Measurements from ENCODE around the gene SH2B3. TPM values are rescaled to one million over a fixed set of nuclear protein-coding genes. Genes with fewer than 3 reads are reported as not detected.

Gene SH2B3
- total RNA-seq, 1 experiment from 2014 or later, result 40.3 TPM

- H3K4me1 Mint-ChIP-seq, result no peaks in the 10 kb centered on the region
- Histone ChIP-seq H2BK120ac (ENCODE audit: low read depth, low read length, poor library complexity, severe bottlenecking) (no peak overlapping the region), H3K4me2 (ENCODE audit: insufficient read depth, insufficient read length, low read length) (no peak overlapping the region), H2BK5ac (ENCODE audit: insufficient read length, low read length) (no peak overlapping the region), H3K23me2 (ENCODE audit: insufficient read length, low read depth, low read length, poor library complexity, severe bottlenecking) (no peaks in the 10 kb centered on the region), H2AFZ (ENCODE audit: low read length) (no peak overlapping the region), H3K56ac (ENCODE audit: insufficient read length, low read depth, low read length) (no peak overlapping the region), H2BK20ac (ENCODE audit: low read depth, low read length, poor library complexity, severe bottlenecking) (no peak overlapping the region), H3K9me3 (ENCODE audit: control insufficient read depth, low read depth, low read length) (no peaks in the 10 kb centered on the region), H3K27ac (ENCODE audit: insufficient read length, low read depth, low read length) (no peak overlapping the region), H3K23ac (ENCODE audit: insufficient read length, low read depth, low read length) (no peak overlapping the region), H3K4ac (ENCODE audit: low read depth, low read length) (no peak overlapping the region), H3K27me3 (ENCODE audit: insufficient read depth, low read length) (no peaks in the 10 kb centered on the region), H4K8ac (replicated peaks; ENCODE audit: insufficient read length, low read depth, low read length) (no peak overlapping the region), H3K9ac (ENCODE audit: extremely low read depth, insufficient read length, low read length) (no peak overlapping the region), H2BK15ac (ENCODE audit: low read depth, low read length) (no peak overlapping the region), H3K18ac (ENCODE audit: insufficient read length, low read depth, low read length) (no peak overlapping the region), H3T11ph (ENCODE audit: low read length) (no peak overlapping the region), H3K79me1 (ENCODE audit: insufficient read depth, low read depth, low read length, poor library complexity, severe bottlenecking) (no peaks in the 10 kb centered on the region), H2BK12ac (ENCODE audit: insufficient read length, low read depth, low read length) (no peak overlapping the region), H3K14ac (ENCODE audit: insufficient read depth, low read length) (no peak overlapping the region), H2AK5ac (ENCODE audit: insufficient read length, low read length) (no peak overlapping the region), H3K4me1 (ENCODE audit: insufficient read depth, low read length) (no peaks in the 10 kb centered on the region), H4K20me1 (ENCODE audit: control insufficient read depth, insufficient read depth, insufficient read length) (no peaks in the 10 kb centered on the region), H3K79me2 (ENCODE audit: insufficient read depth, low read length) (no peaks in the 10 kb centered on the region; the same call in 1 of the 2 replicates), H4K5ac (ENCODE audit: insufficient read length, low read depth, low read length) (no peak overlapping the region), H4K91ac (ENCODE audit: insufficient read length, low read depth, low read length) (no peak overlapping the region)
- peak overlapping the region in 1 of 3 experiments; percentile 64; a peak in 1 of 7 replicates for H3K27ac Mint-ChIP-seq
- no peak for TF ChIP-seq CTCF (conservative IDR thresholded peaks at IDR 0.05)
- WGBS (ENCODE audit: extremely low coverage, insufficient read length, low lambda C conversion rate), result no CpG with 5 or more reads among the region's 3 CpGs
- H3K4me3 Mint-ChIP-seq, result no peak overlapping the region
- no peaks in the 10 kb centered on the region for H3K27me3 Mint-ChIP-seq (ENCODE audit: low read depth)
- no peak for DNase-seq
- H3K36me3 Mint-ChIP-seq (ENCODE audit: insufficient read depth in 1 of 3, low read depth in 3 of 3), result peaks cover 6 to 53% (median 48%) of the 10 kb centered on the region in 3 experiments; a peak in 6 of 7 replicates
- H3K9me3 Mint-ChIP-seq, result no peaks in the 10 kb centered on the region
Observed at GRCh38 chr12:111467092-111467856, 61.6 kb downstream of the SH2B3 start.

Data from H9 (cell line).